ENCODE results near the gene FBXO21. TPM values are rescaled to one million over a fixed set of nuclear protein-coding genes. Genes with fewer than 3 reads are reported as not detected.

FBXO21 gene
- total RNA-seq, 2 donors from 2014 or later, result 179 to 412 TPM

DNA sequence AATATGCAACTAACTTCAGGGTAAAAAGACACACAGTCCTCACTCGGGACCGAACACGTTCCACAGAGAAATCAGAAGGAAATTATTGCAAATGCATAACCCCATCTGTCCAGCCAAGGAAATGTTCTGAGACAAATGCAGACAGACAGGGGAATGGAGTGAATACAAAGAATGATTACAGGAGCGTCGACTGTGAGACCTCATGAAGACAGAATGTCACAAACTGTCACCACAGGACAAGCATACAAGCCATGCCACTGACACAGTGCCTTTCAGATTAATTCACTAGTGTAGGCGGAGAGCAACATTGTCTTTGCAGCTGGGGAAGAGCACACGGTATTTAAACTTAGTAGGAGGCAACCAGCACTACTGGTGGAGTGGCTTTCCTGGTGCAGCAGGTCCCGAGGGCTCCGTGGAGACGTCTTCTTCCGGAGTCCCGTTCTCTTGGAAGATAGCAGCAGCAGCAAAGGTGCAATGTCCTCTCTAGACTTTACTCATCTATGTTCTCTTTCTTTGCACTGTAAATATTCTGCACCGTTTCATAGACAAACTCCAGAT, 44.6 kb downstream of the FBXO21 start:
- H3K9me3 ChIP-seq, result no peaks in the 10 kb centered on the region
- intact Hi-C loops (cut with DNase I), result no loop called here
- H3K36me3 ChIP-seq, result no peaks in the 10 kb centered on the region
- H3K4me3 ChIP-seq, result no peak overlapping the region
- 78% methylated on average over 13 of the region's 13 CpGs for WGBS
- H3K4me1 ChIP-seq (replicated peaks), result peaks cover 3% of the 10 kb centered on the region
- TF ChIP-seq POLR2AphosphoS5 (IDR thresholded peaks at IDR 0.05) (no peak), POLR2A (IDR thresholded peaks at IDR 0.05) (no peak), CTCF (IDR thresholded peaks at IDR 0.05) (no peak)
- no peak for DNase-seq (ENCODE audit: low spot score)
- H3K27me3 ChIP-seq (replicated peaks; ENCODE audit: insufficient read depth), result no peaks in the 10 kb centered on the region
- H3K27ac ChIP-seq, result no peak overlapping the region

- H3K4me1 ChIP-seq (replicated peaks), result peaks cover 8% of the 10 kb centered on the region
- no peak overlapping the region for H3K27ac ChIP-seq
- DNase-seq (ENCODE audit: low spot score), result no peak
- 94% methylated on average over 15 of the region's 15 CpGs for WGBS
- no peak overlapping the region for H3K4me3 ChIP-seq
- H3K27me3 ChIP-seq (replicated peaks; ENCODE audit: insufficient read depth), result no peaks in the 10 kb centered on the region
- H3K9me3 ChIP-seq, result no peaks in the 10 kb centered on the region
- H3K36me3 ChIP-seq, result no peaks in the 10 kb centered on the region
- TF ChIP-seq POLR2A (IDR thresholded peaks at IDR 0.05) (no peak), POLR2AphosphoS5 (IDR thresholded peaks at IDR 0.05) (no peak), CTCF (IDR thresholded peaks at IDR 0.05) (no peak)
- intact Hi-C loops (cut with DNase I), result no loop called here
Measured at GRCh38 chr12:117144599-117144998, 45.7 kb downstream of the FBXO21 start.

GRCh38 chr12:117143008-117143532, 47.2 kb downstream of the FBXO21 start:
- WGBS, result 53% methylated on average over 18 of the region's 18 CpGs
- no peaks in the 10 kb centered on the region for H3K27me3 ChIP-seq (replicated peaks; ENCODE audit: insufficient read depth)
- H3K36me3 ChIP-seq, result no peaks in the 10 kb centered on the region
- H3K27ac ChIP-seq, result no peak overlapping the region
- H3K4me3 ChIP-seq, result no peak overlapping the region
- peaks cover 8% of the 10 kb centered on the region for H3K4me1 ChIP-seq (replicated peaks)
- no peaks in the 10 kb centered on the region for H3K9me3 ChIP-seq
- peak; percentile 53 for DNase-seq (ENCODE audit: low spot score)
- intact Hi-C loops (cut with DNase I), result no loop called here
- TF ChIP-seq POLR2AphosphoS5 (IDR thresholded peaks at IDR 0.05) (peak; percentile 54), POLR2A (IDR thresholded peaks at IDR 0.05) (no peak), CTCF (IDR thresholded peaks at IDR 0.05) (no peak)

GRCh38 chr12:117142094-117142493, 48.2 kb downstream of the FBXO21 start:
- H3K4me1 ChIP-seq (replicated peaks), result peaks cover 8% of the 10 kb centered on the region
- no peaks in the 10 kb centered on the region for H3K9me3 ChIP-seq
- H3K36me3 ChIP-seq, result no peaks in the 10 kb centered on the region
- no peak overlapping the region for H3K4me3 ChIP-seq
- no peak for DNase-seq (ENCODE audit: low spot score)
- no peaks in the 10 kb centered on the region for H3K27me3 ChIP-seq (replicated peaks; ENCODE audit: insufficient read depth)
- WGBS, result 82% methylated on average over 12 of the region's 12 CpGs
- TF ChIP-seq POLR2A (IDR thresholded peaks at IDR 0.05), result no peak
- no peak for TF ChIP-seq CTCF (IDR thresholded peaks at IDR 0.05)
- no peak for TF ChIP-seq POLR2AphosphoS5 (IDR thresholded peaks at IDR 0.05)
- intact Hi-C loops (cut with DNase I), result no loop called here
- H3K27ac ChIP-seq, result no peak overlapping the region
